Nephron (organoid): ENCODE measurements around the gene FBXL17.
"Not testable (repeated sequence)": the region's sequence is repeated elsewhere in the genome, so short reads cannot be mapped to it uniquely, and the experiment has no call there.

Source experiments
- H3K27ac Mint-ChIP-seq, 3 experiments: 2 replicates each; pipeline ENCODE4 v1.8.0; 2020; ENCODE audit warnings: mixed read lengths in 3 of 3, mild to moderate bottlenecking in 2 of 3, moderate library complexity in 1 of 3
- H3K27me3 Mint-ChIP-seq: 2 replicates; pipeline ENCODE4 v1.8.0; 2021; ENCODE audit warnings: low read depth, mild to moderate bottlenecking, moderate library complexity, mixed read lengths
- H3K36me3 Mint-ChIP-seq: 2 replicates; pipeline ENCODE4 v1.8.0; 2020; ENCODE audit warnings: low read depth, mixed read lengths
- H3K4me1 Mint-ChIP-seq: 2 replicates; pipeline ENCODE4 v1.8.0; 2020; ENCODE audit warnings: mixed read lengths
- H3K4me3 Mint-ChIP-seq, 3 experiments: 2 replicates each; pipeline ENCODE4 v1.8.0; 2020; ENCODE audit warnings: mild to moderate bottlenecking in 3 of 3, mixed read lengths in 3 of 3, moderate library complexity in 2 of 3
- H3K9me3 Mint-ChIP-seq: 2 replicates; pipeline ENCODE4 v1.8.0; 2020; ENCODE audit warnings: mixed read lengths
- CTCF ChIP-seq, 3 experiments: fragments of 200-600 bp; sonication (generic); IDR thresholded peaks; one replicate each; pipeline ENCODE4 v1.5.0; 2021; ENCODE audit warnings: antibody characterized with exemption in 3 of 3; ENCODE audit not compliant: unreplicated experiment in 3 of 3

The FBXL17 gene

GRCh38 chr5:108278285-108279240, 103.3 kb downstream of the FBXL17 start:
- no peak overlapping the region for H3K27ac Mint-ChIP-seq
- H3K4me3 Mint-ChIP-seq = no peak overlapping the region
- no peak for TF ChIP-seq CTCF (IDR thresholded peaks at IDR 0.05; ENCODE audit: unreplicated experiment in 3 of 3)
- no peaks in the 10 kb centered on the region for H3K4me1 Mint-ChIP-seq
- peaks cover 21% of the 10 kb centered on the region for H3K9me3 Mint-ChIP-seq
- no peaks in the 10 kb centered on the region for H3K27me3 Mint-ChIP-seq
- H3K36me3 Mint-ChIP-seq = peaks cover 27% of the 10 kb centered on the region

- no peak for TF ChIP-seq CTCF (IDR thresholded peaks at IDR 0.05; ENCODE audit: unreplicated experiment in 3 of 3)
- Mint-ChIP-seq H3K9me3 (peaks cover 3% of the 10 kb centered on the region), H3K27me3 (no peaks in the 10 kb centered on the region), H3K27ac (no peak overlapping the region), H3K4me1 (no peaks in the 10 kb centered on the region), H3K36me3 (peaks cover 9% of the 10 kb centered on the region), H3K4me3 (no peak overlapping the region)
Measured at GRCh38 chr5:108276187-108277050, 105.5 kb downstream of the FBXL17 start.

DNA sequence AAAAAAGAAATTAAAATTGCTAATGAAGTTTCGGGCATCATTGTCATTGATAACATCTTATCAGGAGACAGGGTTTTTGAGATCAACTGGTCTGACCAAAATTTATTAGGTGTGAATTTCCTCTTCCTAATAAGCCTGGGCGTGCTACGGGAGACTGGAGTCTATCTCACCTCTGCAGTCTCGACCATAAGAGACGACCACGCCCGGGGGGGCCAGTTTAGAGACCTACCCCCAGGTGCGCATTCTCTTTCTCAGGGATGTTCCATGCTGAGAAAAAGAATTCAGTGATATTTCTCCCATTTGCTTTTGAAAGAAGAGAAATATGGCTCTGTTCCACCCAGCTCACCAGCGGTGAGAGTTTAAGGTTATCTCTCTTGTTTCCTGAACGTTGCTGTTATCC, 107.8 kb downstream of the FBXL17 start:
- H3K9me3 Mint-ChIP-seq, H3K27me3 Mint-ChIP-seq, H3K4me1 Mint-ChIP-seq, H3K36me3 Mint-ChIP-seq, H3K4me3 Mint-ChIP-seq, H3K27ac Mint-ChIP-seq: not testable (repeated sequence)

- H3K4me3 Mint-ChIP-seq = no peak overlapping the region
- H3K9me3 Mint-ChIP-seq = no peaks in the 10 kb centered on the region
- no peaks in the 10 kb centered on the region for H3K4me1 Mint-ChIP-seq
- no peaks in the 10 kb centered on the region for H3K27me3 Mint-ChIP-seq
- TF ChIP-seq CTCF (IDR thresholded peaks at IDR 0.05; ENCODE audit: unreplicated experiment in 3 of 3) = no peak
- peak overlapping the region in 1 of 3 experiments; percentile 7 for H3K27ac Mint-ChIP-seq
- H3K36me3 Mint-ChIP-seq = peaks cover 3% of the 10 kb centered on the region
Measured at GRCh38 chr5:108271127-108271526, 110.8 kb downstream of the FBXL17 start.

DNA sequence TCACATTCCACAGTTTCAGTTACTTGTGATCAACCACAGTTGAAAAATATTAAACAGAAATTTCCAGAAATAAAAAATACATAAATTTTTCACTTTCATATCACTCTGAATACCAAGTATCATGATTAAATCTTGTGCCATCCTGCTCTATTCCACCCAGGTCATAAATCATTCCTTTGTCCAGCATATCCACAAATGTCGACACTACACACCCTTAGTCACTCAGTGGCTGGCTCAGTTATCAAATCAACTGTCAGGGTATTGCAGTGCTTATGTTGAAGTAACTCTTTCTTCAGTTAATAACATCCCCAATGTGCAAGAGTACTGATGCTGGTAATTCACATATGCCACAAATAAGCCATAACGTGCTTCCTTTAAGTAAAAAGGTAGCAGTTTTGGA, 115.7 kb downstream of the FBXL17 start:
- H3K9me3 Mint-ChIP-seq = no peaks in the 10 kb centered on the region

More for the DNA sequence above, 115.7 kb downstream of the FBXL17 start:
- Mint-ChIP-seq H3K27ac (no peak overlapping the region), H3K4me1 (no peaks in the 10 kb centered on the region), H3K4me3 (no peak overlapping the region), H3K27me3 (no peaks in the 10 kb centered on the region), H3K36me3 (no peaks in the 10 kb centered on the region)
- no peak for TF ChIP-seq CTCF (IDR thresholded peaks at IDR 0.05; ENCODE audit: unreplicated experiment in 3 of 3)
